Measurements from ENCODE around the gene FAM171A2. TPM values are rescaled to one million over a fixed set of nuclear protein-coding genes. Genes with fewer than 3 reads are reported as not detected.
A peak's percentile ranks its signal among the peaks of the same experiment; 100 is the strongest.

Gene FAM171A2
- polyA plus RNA-seq, 4 donors, result 28.5 to 57.4 (median 44.5) TPM

DNA sequence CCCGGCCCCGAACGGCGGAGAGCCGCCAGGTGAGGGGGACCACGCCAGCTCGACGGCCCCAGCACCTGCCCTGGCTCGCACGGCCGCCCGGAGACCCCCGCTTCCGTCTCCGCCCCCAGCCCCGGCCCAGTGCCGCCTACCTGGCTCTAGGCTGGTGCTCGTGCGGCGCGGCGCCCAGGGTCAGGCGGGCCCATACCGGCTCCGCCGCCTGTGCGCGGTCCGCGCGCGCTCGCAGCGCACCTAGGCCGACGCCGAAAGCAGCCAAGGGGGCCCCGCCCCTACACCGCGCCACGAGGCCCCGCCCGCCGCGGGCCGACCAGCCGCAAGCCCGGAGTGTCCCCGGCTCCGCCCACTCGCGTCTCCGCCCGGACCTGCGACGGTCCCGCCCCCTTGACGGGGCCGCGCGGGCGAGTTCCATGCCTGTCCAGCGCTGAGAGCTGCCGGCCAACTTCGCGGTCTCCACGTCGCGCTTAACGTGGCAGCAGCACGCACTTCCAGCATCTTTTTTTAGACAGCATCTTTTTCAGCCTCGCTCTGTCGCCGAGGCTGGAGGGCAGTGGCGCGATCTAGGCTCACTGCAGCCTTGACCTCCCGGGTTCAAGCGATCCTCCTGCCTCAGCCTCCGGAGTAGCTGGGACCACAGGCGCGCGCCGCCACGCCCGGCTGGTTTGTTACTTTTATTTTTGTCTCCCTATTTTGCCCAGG, 38.9 kb downstream of the FAM171A2 start, which contains the start of gene SLC25A39:
TSS of gene SLC25A39 (minus strand) at position 253 of the 705 bp plus-strand sequence. CDS start 1,261 bp downstream, outside the sequence.
- peak in 2 of 4 donors; percentile 87 for DNase-seq (ENCODE audit: low read depth in 4 of 4, low spot score in 2 of 4)

GRCh38 chr17:44324092-44324570, 39.5 kb downstream of the FAM171A2 start:
- no peak for DNase-seq (ENCODE audit: low read depth in 4 of 4, low spot score in 2 of 4)

DNA sequence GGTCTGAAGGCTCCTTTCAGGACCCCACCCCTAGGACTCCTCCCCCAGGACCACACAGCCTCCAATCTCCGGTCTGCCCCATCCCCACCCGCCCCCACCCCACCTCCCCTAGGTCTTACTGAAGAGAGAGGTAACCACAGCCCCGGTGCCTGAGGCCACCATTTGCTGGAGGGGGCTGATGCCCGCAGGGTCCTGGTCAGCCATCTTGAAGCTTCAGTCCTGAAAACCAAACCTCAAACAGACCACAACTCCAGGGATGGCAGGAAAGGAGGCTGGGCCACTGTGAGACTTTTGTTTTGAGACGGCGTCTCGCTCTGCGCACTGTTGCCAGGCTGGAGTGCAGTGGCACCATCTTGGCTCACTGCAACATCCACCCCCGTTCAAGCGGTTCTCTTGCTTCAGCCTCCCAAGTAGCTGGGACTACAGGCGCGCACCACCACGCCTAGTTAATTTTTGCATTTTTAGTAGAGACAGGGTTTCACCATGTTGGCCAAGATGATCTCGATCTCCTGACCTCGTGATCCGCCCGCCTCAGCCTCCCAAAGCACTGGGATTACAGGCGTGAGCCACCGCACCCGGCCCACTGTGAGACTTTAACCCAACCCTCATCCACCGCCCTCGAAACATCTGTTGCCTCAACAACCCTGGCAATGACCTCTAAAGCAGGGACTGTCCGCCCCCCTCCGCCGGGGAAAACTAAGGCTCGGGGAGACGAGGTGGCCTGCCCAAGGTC, 40.1 kb downstream of the FAM171A2 start:
- no peak for DNase-seq (ENCODE audit: low read depth in 4 of 4, low spot score in 2 of 4)

GRCh38 chr17:44322236-44322895, 41.3 kb downstream of the FAM171A2 start:
- no peak for DNase-seq (ENCODE audit: low read depth in 4 of 4, low spot score in 2 of 4)

GRCh38 chr17:44321246-44322120, 42.2 kb downstream of the FAM171A2 start:
- no peak for DNase-seq (ENCODE audit: low read depth in 4 of 4, low spot score in 2 of 4)

DNA sequence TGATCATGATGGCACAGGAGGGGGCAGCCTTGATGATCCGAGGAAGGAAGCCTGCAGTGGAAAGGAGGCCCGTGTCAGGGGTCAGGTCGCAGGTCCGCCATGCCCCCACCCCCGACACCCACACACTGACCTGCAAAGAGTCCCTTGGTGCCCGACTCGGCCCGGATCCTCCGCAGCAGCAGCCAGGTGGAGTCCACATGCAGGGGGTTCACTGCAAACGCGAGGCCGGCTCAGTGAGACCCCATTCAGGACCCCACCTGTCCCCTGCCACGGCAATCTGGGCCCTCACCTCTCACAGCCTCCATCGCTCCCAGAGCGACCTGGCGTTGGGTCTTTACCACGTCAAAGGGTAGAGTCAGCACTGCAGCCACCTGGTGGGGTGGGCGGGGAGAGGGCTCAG, 43.6 kb downstream of the FAM171A2 start:
- DNase-seq (ENCODE audit: low read depth in 4 of 4, low spot score in 2 of 4), result no peak

DNA sequence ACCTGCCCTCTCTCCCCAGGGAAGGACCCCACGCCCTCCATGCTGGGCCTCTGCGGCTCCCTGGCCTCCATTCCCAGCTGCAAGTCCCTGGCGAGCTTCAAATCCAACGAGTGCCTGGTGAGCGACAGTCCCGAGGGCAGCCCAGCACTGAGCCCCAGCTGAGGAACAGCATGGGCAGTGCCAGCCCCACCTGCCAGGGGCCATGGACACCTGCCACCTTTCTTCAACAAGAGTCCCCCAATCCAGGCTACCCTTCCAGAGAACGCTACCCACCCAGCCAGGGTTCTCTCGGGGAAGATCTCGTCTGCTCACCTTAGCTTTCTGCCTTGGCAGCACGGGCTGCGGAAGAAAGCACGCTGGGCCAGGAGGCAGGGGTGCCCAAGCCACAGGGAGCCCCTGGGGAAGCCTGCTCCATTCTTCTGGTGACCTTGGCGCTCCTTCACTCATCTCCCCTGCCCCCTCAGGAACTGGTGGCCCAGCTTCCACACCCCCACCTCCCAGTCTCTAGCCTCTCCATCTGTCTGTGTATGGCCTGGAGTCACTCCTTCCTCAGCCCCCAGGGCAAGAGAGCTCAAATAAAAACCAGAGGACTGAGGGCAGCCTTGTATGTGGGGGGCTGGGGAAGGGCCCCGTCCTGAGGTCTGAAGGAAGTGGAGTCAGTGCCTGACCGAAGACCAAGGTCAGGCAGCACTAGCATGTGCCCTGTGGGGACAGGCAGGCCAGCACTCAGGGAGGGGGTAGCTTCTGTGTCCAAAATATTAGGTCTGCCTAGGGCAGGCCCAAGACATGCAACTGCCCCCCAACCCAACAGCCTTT, 45.4 kb downstream of the FAM171A2 start:
- no peak for DNase-seq (ENCODE audit: low read depth in 4 of 4, low spot score in 2 of 4)

DNA sequence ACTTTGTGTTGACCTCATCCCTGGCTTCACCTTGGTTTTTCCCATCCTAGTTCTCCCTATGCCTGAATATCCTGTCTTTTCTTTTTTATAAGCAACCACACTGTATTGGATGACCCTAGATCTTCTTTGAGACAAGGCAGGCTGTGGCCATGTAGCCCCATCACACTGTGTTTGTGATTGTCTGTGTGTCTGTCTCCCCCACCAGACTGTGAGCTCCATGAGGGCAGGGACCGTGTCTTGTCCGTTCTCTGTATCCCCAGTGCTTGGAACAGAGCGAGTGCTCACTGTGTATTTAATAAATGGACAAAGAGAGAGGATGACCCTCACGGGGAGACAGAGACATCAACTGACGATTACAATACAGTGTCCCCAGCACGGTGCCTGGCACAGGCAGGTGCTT, 46.1 kb downstream of the FAM171A2 start:
- DNase-seq (ENCODE audit: low read depth in 4 of 4, low spot score in 2 of 4), result no peak

DNA sequence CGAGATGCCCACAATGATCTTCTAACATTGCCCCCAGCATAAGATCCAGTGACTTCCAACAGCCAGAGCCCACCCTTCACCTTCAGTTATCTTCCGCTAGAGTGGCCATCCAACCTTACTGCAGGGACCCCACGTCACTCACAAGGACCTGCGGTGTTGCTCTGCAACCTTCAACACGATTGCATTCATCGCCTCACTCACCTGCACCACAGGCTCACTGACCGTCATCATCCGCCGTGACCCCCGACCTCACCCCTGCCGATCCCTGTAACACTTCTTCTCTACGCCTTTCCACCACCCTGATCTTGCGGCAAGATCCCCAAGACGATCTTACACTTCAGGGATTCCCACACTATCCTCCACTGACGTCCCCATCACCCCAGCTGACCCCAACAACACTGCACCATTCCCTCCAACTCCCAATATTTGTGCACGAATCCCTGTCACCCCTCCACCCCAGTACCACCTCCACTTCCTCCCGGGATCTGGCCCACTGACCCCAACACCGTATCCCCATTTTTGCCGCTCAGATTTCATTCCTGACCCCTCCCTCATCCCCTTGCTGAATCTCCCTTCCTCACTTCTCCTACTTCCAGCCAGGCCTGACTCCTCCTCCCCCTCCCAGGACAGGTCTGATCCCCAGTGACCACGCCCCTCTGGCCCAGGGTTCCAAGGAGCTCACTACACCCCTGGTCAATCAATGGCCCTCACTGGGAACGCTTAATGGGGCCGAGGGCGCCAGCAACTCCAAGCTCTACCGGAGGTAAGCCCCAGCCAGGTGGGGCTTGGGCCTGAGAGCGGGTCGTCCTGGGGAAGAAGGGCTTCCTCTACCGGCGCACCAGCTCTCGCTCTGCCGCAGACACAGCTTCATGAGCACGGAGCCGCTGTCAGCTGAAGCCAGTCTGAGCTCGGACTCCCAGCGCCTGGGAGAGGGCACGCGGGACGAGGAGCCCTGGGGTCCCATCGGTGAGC, 47.6 kb downstream of the FAM171A2 start:
- no peak for DNase-seq (ENCODE audit: low read depth in 4 of 4, low spot score in 2 of 4)

DNA sequence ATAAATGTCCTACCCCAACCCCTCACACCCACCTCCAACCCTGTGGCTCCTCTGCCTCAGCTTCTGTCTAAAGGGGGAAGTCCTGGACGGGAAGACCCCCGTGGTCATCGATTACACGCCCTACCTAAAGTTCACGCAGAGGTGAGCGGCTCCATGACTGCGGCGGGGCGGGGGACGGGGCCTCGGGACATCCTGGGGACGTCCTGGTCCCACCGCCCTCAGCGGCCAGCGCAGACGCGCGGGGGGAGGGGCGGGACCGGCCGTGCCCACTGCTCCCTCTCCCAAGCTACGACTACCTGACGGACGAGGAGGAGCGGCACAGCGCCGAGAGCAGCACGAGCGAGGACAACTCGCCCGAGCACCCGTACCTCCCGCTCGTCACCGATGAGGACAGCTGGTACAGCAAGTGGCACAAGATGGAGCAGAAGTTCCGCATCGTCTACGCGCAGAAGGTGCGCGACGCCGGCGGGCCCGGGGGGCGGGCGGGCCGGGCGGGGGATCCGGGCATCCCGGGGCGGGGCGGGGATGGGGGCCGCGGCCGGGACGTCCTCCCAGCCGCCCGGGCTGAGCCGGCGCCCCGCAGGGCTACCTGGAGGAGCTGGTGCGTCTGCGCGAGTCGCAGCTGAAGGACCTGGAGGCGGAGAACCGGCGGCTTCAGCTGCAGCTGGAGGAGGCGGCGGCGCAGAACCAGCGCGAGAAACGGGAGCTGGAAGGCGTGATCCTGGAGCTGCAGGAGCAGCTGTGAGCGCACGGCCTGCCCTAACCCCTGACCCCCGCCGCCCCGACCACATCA, 48.6 kb downstream of the FAM171A2 start:
- no peak for DNase-seq (ENCODE audit: low read depth in 4 of 4, low spot score in 2 of 4)

GRCh38 chr17:44314524-44314868, 49.2 kb downstream of the FAM171A2 start:
- no peak for DNase-seq (ENCODE audit: low read depth in 4 of 4, low spot score in 2 of 4)

DNA sequence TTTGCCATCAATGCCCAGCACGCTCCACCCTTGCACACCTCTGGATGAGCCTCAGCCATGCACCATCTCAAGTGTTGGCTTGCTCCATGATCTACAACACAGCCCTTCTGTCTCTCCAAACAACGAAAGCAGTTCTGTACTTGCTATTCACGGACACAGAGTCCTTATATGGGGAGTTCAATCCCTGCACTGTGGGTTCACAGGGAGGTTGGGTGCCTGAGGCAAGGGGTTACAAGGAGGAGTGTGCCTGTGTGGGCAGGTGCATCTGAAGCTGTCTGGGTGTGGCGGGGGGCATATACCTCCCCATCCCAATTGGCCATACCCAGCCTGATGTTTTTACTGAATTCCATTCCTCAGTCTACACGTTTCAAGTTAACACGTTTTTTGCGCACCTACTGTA, 49.6 kb downstream of the FAM171A2 start:
- DNase-seq (ENCODE audit: low read depth in 4 of 4, low spot score in 2 of 4), result no peak

DNA sequence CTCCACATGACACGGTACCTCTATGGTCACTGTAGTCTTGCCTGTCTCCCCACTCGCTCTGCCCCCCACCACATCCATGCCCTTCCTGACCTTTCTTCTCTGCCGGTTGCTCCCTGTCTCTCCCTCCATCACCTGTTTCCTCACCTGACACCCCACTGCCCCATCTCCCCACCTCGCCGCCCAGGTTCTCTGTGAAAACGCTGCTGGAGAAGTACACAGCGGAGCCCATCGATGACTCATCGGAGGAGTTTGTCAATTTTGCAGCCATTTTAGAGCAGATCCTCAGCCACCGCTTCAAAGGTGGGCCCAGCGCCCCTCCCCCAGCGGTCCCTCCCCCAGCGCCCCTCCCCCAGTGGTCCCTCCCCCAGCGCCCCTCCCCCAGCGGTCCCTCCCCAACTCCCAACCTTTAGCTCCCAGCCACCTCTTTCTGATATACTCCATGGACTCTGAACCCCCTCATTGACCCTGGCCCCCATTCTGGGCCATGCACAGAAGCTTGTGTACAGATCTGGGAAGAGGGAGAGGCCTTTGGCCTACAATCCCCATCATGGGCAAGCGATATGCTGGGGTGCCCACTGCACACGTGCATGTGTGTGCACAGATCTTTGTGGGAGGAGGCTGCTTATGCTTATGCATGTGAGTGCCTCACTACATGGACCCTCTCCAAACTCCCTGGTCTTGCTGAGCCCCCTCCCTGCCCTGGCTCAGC, 51.1 kb downstream of the FAM171A2 start:
- no peak for DNase-seq (ENCODE audit: low read depth in 4 of 4, low spot score in 2 of 4)

GRCh38 chr17:44311562-44312181, 52.0 kb downstream of the FAM171A2 start:
- DNase-seq (ENCODE audit: low read depth in 4 of 4, low spot score in 2 of 4), result no peak

DNA sequence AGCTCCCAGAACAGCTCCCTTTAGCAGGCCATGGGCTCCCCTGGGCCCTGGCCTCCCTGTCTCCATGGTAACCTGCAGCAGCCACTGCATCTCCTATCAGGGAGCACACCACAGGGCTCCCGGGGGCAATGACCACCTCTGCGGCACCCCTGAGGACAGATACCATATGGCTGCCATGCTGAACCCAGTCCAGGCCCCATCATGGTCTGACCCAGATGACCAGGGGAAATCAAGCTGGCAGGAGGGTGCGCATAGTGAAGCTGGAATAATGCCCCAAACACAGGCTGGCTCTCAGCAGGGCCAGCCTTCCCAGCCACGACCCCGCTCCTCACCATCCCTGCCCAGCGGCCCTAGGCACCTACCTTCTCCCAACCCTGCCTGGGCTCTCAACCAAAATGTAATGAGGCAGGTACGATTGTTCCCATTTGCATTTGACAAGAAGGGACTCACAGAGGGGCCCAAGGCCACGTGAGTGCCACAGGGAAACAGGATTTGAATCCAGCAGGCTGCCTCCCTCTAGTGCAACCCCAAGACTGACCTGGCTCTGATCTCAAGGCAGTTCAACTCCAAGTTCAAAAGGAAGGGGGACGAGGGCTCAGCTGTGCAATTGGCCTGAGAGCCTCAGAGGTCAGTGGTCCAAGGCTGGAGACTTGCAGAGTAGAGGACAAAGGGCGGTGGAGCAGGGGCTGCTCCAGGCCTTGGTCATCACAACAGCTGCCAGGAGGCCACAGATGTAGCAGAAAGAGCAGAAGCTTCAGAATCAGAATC, 52.9 kb downstream of the FAM171A2 start:
- no peak for DNase-seq (ENCODE audit: low read depth in 4 of 4, low spot score in 2 of 4)

DNA sequence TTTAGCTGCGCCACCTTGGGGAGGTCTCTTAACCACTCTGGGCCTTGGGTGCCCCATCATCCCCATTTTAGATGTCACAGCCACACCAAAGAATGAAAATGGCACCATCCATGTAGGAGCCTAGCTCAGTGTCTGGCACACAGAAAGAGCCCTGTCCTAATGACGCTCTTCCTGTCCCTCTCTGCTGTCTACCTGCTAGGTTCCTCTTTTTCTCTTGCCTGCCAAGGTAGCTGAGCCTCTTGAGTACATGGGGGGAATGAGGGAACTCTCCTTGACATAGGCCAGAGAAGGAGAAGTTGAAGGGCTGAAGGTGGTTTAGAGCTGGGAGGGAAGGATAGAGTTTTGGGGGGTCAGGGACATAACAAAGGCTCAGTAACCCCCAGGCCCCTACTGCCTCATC, 53.5 kb downstream of the FAM171A2 start:
- no peak for DNase-seq (ENCODE audit: low read depth in 4 of 4, low spot score in 2 of 4)
